ENCODE measurements around the gene PLK4.

DNA sequence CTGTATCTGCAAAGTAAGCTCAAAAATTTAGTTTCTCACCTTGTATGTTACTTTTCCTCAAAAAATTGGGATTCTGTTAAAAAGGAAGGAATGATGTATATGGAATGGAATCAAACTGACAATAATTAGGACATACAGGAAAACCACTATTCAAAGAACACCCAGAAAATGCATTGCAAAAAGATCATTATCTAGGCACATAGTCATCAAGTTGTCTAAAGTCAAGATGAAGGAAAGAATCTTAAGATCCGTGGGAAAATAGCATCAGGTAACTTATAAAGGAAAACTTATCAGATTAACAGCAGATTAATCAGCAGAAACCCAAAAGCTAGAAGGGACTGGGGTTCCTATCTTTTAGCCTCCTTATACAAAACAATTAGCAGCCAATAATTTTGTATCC is 23.1 kb upstream of the PLK4 start:
- TF ChIP-seq CTCF (IDR thresholded peaks at IDR 0.05), result no peak
- no peak for TF ChIP-seq EZH2 (IDR thresholded peaks at IDR 0.05; ENCODE audit: borderline replicate concordance, insufficient read depth, low read depth, low read length, poor library complexity, severe bottlenecking)
